MM.1S (cell line): ENCODE data around the gene BCL11A.

ENCODE experiments used
- CTCF ChIP-seq: fragments of 300-600 bp; sonication (generic); IDR thresholded peaks from 2 replicates; pipeline ENCODE4 v1.5.1; 2016; ENCODE audit warnings: antibody characterized with exemption, low read length, mixed read lengths
- EZH2 ChIP-seq: fragments of 300-600 bp; sonication (generic); optimal IDR thresholded peaks from 2 replicates; pipeline ENCODE3; 2017; ENCODE audit warnings: low read depth, mild to moderate bottlenecking, antibody characterized with exemption, low read length, mixed read lengths

GRCh38 chr2:60555066-60555782, 1.8 kb upstream of the BCL11A start:
- TF ChIP-seq EZH2 = no peak
- TF ChIP-seq CTCF = peak; percentile 44
